Measurements from ENCODE around the gene FAM170B.

DNA sequence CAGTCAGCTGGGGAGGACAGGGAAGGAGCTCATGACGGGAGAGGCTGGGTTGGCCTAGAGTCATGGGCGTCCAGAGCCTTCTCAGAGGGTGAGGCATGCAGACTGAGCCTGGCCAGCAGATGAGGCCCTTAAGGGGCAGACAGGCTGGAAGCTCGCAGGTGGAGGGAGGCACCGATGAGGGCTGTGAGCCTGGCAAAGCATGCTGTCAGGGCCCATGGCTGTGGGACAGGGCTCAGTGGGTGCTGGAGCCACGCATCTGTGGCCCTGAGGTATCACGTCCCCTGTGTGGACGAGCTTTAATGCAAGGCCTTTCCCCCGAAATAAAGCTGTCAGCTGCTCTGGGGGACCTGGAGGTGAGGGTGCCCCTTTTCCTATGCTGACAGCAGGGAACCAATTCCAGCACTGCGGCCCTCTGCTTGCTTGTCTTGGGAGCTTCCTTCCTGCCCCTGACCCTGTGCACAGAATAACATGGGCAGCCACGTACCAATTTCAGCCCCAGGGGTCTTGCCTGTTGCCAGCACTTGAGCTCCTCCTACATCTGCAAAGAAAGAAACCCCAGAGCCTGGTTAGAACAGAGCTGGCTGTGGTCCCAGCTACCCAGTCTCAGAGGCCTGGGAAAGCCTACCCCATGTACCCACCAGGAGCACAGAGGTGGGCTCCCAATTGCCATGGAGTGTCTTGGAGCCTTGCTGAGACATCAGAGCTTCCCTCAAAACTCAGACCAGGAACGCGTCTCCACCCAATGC is 33.8 kb upstream of the FAM170B start:
- TF ChIP-seq, protein P1, sequence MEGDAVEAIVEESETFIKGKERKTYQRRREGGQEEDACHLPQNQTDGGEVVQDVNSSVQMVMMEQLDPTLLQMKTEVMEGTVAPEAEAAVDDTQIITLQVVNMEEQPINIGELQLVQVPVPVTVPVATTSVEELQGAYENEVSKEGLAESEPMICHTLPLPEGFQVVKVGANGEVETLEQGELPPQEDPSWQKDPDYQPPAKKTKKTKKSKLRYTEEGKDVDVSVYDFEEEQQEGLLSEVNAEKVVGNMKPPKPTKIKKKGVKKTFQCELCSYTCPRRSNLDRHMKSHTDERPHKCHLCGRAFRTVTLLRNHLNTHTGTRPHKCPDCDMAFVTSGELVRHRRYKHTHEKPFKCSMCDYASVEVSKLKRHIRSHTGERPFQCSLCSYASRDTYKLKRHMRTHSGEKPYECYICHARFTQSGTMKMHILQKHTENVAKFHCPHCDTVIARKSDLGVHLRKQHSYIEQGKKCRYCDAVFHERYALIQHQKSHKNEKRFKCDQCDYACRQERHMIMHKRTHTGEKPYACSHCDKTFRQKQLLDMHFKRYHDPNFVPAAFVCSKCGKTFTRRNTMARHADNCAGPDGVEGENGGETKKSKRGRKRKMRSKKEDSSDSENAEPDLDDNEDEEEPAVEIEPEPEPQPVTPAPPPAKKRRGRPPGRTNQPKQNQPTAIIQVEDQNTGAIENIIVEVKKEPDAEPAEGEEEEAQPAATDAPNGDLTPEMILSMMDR (IDR thresholded peaks at IDR 0.05): no peak
- no peak for TF ChIP-seq POLR2A (IDR thresholded peaks at IDR 0.05)

Data from right lobe of liver (tissue), 4 donors.